Measurements from ENCODE around the gene KCNQ5. TPM values are rescaled to one million over a fixed set of nuclear protein-coding genes. Genes with fewer than 3 reads are reported as not detected.

The KCNQ5 gene
- polyA plus RNA-seq, 3 donors, result not detected

- Mint-ChIP-seq H3K4me3 (no peak overlapping the region), H3K27me3 (ENCODE audit: low read depth in 3 of 3) (no peaks in the 10 kb centered on the region), H3K27ac (no peak overlapping the region), H3K4me1 (peaks cover 16% of the 10 kb centered on the region), H3K9me3 (no peaks in the 10 kb centered on the region), H3K36me3 (no peaks in the 10 kb centered on the region)
- no peak overlapping the region for H2AFZ ChIP-seq (ENCODE audit: insufficient read depth, low read depth, low read length, poor library complexity, severe bottlenecking)
- H3K36me3 ChIP-seq (replicated peaks in 1 of 2; ENCODE audit: control insufficient read depth in 1 of 2, insufficient read depth in 2 of 2, low read length in 2 of 2), result no peaks in the 10 kb centered on the region
- no peaks in the 10 kb centered on the region for H3K27me3 ChIP-seq (ENCODE audit: control insufficient read depth in 2 of 2, insufficient read depth in 2 of 2, low read length in 2 of 2)
- H3K4me2 ChIP-seq (replicated peaks; ENCODE audit: extremely low read depth, low read length, poor library complexity, severe bottlenecking), result no peak overlapping the region
- no peak overlapping the region for H3K4me3 ChIP-seq (replicated peaks in 1 of 3; ENCODE audit: low read depth in 2 of 3, low read length in 3 of 3)
- H3K4me1 ChIP-seq (ENCODE audit: control insufficient read depth in 1 of 2, insufficient read depth in 2 of 2, low read length in 2 of 2), result no peaks in the 10 kb centered on the region
- no peaks in the 10 kb centered on the region for H3K9me3 ChIP-seq (replicated peaks in 1 of 2; ENCODE audit: control insufficient read depth in 1 of 2, insufficient read depth in 1 of 2, low read length in 2 of 2)
- H3K9ac ChIP-seq (ENCODE audit: insufficient read depth, low read length, poor library complexity, severe bottlenecking), result no peak overlapping the region
- no CpG with 5 or more reads among the region's 2 CpGs for WGBS (ENCODE audit: insufficient coverage)
- no peak for TF ChIP-seq CTCF (IDR thresholded peaks at IDR 0.05)
- H4K20me1 ChIP-seq (ENCODE audit: insufficient read depth, low read length), result no peaks in the 10 kb centered on the region
- intact Hi-C loops (cut with micrococcal nuclease), result no loop called here
- no peak for DNase-seq
- no peaks in the 10 kb centered on the region for H3K79me2 ChIP-seq (ENCODE audit: insufficient read depth, low read length)
- H3K27ac ChIP-seq (ENCODE audit: low read depth in 1 of 2, low read length in 2 of 2), result no peak overlapping the region
Observed at GRCh38 chr6:72952808-72953630, 331.2 kb downstream of the KCNQ5 start.

GRCh38 chr6:72953971-72954381, 332.1 kb downstream of the KCNQ5 start:
- H3K27me3 Mint-ChIP-seq (ENCODE audit: low read depth in 3 of 3), result no peaks in the 10 kb centered on the region
- Histone ChIP-seq H2AFZ (ENCODE audit: insufficient read depth, low read depth, low read length, poor library complexity, severe bottlenecking) (no peak overlapping the region), H3K4me1 (ENCODE audit: control insufficient read depth in 1 of 2, insufficient read depth in 2 of 2, low read length in 2 of 2) (no peaks in the 10 kb centered on the region), H3K36me3 (replicated peaks in 1 of 2; ENCODE audit: control insufficient read depth in 1 of 2, insufficient read depth in 2 of 2, low read length in 2 of 2) (no peaks in the 10 kb centered on the region), H3K9ac (ENCODE audit: insufficient read depth, low read length, poor library complexity, severe bottlenecking) (no peak overlapping the region), H3K9me3 (replicated peaks in 1 of 2; ENCODE audit: control insufficient read depth in 1 of 2, insufficient read depth in 1 of 2, low read length in 2 of 2) (no peaks in the 10 kb centered on the region), H3K27me3 (ENCODE audit: control insufficient read depth in 2 of 2, insufficient read depth in 2 of 2, low read length in 2 of 2) (no peaks in the 10 kb centered on the region), H3K4me3 (replicated peaks in 1 of 3; ENCODE audit: low read depth in 2 of 3, low read length in 3 of 3) (no peak overlapping the region), H3K79me2 (ENCODE audit: insufficient read depth, low read length) (no peaks in the 10 kb centered on the region), H3K27ac (ENCODE audit: low read depth in 1 of 2, low read length in 2 of 2) (no peak overlapping the region), H3K4me2 (replicated peaks; ENCODE audit: extremely low read depth, low read length, poor library complexity, severe bottlenecking) (no peak overlapping the region), H4K20me1 (ENCODE audit: insufficient read depth, low read length) (no peaks in the 10 kb centered on the region)
- no peak for DNase-seq
- TF ChIP-seq CTCF (IDR thresholded peaks at IDR 0.05), result no peak
- no peak overlapping the region for H3K4me3 Mint-ChIP-seq
- H3K36me3 Mint-ChIP-seq, result no peaks in the 10 kb centered on the region
- no peak overlapping the region for H3K27ac Mint-ChIP-seq
- intact Hi-C loops (cut with micrococcal nuclease), result no loop called here
- peaks cover 16% of the 10 kb centered on the region for H3K4me1 Mint-ChIP-seq
- 80% methylated on average over 1 of the region's 3 CpGs for WGBS (ENCODE audit: insufficient coverage)
- no peaks in the 10 kb centered on the region for H3K9me3 Mint-ChIP-seq

All from CD14-positive monocyte (primary cell).